HG03060 (cell line): ENCODE measurements around the gene SCP2D1.

Experiments used
- ATAC-seq: cut with Tn5 transposase; IDR thresholded peaks from one replicate; pipeline ENCODE4 v1.9.1; 2021; ENCODE audit warnings: low read depth, moderate number of reproducible peaks; ENCODE audit not compliant: unreplicated experiment

The SCP2D1 gene

DNA sequence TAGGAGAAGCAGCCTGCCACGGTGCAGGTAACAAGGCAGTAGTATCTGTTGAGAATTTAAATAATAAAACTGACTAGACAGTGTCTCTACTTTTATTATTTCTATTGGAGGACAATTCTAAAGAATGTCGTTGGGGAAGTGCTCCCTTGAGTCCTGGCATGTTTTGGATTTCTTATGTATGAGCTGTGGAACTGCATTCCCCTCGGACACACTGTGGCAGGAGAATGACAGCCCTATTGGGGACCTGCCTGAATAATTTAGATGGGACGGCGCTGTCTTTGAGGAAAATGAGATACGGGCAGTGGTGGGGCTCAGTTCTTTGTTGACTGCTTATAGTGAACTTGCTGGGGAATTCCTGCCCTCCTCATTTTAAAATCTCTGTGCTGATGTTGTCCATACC is 2.4 kb upstream of the SCP2D1 start:
- no peak for ATAC-seq

DNA sequence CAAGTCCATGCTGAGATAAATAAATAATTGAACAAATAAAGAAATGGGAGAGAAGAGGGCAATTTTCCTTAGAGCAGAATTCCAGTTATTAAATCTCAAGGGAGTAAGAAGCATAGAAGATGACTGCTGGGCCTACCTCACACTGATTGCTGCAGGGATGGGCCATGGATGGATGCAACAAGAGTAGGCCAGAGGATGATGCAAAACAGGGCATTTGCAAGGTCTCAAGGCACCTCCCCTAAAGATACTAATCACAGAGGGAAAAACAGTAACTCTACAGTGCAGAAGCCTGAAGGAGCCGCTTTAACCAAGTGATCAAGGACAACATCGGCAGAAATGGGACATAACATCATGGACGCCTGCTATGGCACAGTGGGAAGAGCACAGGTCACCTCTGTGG is 1.7 kb upstream of the SCP2D1 start:
- no peak for ATAC-seq

DNA sequence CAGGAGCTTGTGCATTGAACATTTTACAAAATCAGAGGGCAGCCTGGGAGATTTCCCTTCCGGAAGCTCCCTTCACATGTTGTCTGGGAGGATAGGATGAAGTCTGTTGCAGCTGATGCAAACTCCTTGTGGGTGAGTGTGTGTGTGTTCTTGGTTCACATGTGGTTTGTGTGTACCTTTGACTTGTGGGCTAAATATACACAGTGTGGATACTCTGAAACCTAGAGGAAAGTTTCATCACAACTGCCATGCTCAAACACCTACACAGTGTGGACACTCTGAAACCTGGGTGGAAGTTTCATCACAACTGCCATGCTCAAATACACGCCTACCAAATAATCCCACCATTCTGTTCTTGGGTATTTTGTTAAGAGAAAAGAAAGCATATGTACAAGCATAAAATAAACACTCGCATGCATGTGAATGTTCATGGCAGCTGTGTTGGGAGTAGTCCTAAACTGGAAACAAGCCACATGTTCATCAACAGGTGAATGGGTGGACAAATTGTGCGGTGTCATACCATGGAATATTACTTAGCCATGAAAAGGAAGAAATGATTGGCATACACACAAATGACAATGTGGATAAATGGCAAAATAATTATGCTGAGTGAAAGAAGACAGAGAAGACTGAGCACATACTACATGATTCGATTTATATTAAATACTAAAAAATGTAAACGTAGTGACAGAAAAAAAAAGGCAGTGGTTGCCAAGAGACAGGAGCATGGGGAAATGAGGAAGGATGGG is 1.8 kb downstream of the SCP2D1 start:
- no peak for ATAC-seq

DNA sequence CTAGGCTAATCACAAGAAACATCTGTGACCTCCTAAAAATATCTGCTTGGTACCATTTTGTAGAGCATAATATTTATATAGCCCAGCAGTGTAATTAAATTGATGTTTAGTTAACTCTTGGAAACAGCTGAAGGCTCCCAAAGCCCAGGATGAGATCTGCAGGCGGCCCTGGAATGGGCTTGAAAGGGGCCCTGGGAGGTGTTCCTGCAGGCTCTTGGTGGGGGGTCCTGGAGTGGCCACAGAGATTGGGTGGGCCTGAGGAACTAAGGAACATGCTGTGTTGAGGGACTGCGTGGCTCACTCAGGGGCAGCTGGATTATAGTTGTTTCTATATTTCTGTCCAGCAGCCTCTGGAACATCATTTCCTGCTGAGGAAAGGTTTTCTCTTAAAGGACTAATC is 9.2 kb downstream of the SCP2D1 start:
- ATAC-seq = no peak

DNA sequence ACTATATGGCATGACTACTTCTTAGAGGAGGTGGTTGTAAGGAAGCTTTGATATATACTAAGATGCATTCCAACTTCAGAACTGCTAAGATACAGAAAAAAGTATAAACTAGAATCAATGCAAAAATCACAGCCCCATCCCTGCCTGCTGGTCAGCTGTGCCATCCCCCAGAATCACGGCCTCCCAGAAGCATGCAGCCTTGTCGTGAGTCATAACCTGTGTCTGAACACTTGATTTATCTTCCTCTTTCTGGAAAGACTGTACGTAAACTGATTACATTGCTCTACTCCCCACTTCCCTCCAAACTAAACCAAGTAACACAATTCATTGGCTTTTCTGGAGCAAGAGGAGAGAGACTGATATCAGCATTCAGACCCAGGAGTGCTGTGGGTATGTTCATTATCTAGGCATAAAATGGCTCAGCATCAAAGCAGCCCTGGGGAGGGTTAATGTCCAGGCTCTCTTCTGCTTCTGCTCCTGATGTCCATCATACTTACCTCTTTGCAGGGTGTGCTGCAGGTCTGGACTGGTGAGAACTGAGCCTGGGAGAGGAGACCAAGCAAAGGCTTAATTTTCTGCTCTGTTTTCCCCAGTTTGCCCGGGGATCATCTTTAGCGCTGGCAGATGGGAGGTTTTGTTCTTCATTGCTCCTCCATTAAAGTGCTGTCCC is 18.4 kb downstream of the SCP2D1 start:
- no peak for ATAC-seq

DNA sequence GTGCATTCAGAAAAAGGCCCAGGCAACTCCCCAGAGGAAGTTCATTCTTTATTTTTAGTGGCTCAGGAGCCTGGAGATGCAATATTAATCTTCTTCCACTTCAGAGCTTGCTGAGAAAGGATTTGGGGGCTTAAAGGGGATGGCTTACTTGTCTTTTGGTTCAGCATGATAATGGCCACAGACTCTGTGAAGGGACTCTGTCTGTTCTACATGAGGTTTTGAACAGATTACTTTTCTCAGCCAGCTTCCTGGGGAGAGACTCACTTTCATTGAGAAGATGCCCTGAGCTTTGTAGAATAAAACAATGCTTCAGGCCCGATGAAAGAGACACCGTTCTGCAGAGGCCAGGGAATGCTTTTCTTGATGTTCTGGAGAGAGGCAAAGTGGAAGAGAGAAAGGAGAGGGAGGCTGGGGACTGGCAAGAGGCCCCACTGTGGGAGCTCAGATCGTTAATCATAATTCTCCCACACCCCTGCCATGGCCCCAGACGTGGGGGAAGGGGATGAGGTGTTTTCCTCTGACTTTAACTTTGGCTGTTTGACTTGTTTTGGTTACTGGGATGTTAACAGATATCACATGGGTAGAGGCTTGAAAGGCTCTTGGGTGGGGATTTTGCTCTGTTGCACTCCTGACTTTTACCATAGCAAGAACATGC is 19.1 kb downstream of the SCP2D1 start:
- ATAC-seq = no peak

DNA sequence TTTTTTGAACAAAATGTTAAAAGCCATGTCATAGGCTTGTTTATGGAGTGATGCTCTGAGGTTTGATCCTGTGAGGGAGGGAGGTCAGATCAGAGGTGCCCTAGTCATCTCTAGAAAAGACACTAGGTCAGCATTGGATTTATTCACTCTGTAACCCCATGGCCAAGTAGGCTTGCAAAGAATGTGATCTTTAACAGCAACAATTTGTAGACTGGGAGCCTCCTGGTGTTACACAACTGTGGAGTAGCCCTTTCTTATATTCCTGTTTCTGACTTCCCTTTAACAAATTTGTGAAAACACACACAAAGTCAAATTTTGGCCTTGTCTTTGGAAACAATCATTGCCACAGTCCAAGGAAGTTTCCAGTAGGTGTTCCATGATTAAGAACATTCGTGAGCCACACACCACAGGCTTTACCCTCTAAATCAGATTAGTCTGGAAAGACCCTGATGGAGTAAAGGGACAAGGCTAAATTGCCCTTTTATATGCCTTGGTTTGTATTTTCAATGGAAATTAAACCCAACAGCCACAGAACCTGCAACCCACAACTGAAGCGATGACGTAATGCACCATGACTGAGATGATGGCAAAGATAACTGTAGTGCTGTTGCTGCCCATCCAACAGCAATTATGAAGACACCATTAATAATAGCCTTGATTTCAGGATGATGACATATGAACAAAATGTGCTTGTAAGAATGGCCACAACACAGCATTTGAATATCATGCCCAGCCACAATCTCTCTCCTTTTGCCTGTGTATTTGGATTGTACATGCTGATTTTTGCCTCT is 22.1 kb downstream of the SCP2D1 start:
- no peak for ATAC-seq

DNA sequence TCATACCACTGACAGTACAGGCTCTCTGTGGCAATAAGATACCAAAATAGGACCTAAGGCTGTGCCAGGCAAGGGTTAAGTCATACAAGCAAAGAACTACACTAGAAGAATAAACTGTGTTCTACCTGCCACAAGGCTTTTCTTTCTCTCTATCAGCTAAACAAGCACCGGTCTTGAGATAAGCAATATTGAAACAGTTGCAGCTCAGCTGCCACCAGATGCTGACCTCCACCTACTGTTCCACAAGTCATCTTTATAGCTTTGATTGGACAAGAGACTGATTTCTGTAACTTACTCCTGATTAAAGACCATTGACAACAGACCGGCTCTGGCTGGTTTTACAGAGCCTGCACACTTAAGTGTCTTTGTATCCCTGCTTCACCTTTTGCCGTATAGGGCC is 24.1 kb downstream of the SCP2D1 start:
- ATAC-seq = no peak

DNA sequence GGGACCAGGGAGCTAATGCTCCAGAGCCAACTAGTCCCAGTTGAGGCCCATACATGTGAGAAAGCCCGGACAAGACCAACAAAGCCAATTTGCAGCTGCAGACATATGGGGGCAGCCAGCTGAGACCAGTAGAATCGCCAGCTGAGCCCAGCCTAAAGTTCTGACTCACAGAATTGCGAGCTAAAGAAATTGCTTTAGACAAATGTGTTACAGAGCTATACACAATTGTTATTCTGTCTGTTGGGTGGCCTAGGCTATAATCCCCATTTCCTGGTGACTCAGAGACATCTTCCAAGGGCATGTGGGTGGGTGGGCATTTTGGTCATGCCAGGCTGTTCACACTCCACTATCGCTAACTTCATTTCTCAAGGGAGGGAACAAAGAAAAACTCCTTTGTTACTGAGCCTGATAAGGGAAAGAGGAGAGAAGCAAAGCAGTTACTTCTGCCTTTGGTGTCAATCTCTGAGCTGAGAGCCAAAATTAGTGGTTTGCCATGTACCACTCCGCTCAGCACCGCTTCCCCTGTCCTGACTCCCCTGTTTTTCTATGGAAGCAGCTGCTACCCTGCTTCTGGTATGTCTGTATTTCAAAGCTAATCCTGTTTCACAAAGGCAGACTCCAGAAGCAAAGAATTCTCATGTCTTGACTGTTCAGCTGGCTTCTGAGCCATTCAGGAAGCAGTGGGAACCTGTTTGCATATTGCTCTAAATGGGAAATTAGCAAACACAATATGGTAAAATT is 26.1 kb downstream of the SCP2D1 start:
- ATAC-seq = no peak

DNA sequence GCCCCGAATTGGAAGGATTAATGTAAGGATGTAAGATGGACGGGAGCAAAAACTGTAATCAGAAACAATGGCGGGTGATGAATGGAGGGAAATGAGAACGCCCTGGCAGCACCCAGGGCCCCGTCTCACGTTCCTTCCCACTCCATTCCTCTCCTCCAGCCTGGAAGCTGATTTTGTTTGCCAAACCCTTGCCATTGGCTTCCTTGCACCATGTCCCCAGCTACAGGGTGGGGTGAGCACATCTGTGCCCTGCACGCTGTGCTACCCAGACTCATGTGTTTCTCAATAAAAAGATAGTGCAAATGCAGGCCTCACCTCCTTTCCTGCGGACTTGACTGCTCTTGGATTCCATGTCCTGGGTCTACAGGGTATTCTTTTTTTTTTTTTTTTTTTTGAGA is 26.7 kb downstream of the SCP2D1 start:
- no peak for ATAC-seq

DNA sequence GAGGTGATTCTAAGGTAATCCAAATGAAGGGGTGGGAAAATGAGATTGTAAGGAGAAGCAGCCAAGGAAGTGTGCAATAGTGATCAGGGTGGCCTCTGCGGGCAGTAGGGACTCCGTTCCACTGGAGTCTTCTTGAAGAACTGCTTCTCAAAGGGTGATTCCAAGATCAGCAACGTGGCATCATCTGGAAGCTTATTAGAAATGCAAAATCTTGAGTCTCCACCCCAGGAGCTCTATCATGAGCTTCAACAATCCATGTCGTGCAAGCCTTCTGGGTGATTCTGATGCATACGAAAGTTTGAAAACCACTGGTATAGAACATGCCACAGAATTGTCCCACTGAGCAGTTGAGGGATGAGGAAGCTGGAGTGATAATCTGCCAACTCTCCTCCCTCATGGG is 31.4 kb downstream of the SCP2D1 start:
- no peak for ATAC-seq

DNA sequence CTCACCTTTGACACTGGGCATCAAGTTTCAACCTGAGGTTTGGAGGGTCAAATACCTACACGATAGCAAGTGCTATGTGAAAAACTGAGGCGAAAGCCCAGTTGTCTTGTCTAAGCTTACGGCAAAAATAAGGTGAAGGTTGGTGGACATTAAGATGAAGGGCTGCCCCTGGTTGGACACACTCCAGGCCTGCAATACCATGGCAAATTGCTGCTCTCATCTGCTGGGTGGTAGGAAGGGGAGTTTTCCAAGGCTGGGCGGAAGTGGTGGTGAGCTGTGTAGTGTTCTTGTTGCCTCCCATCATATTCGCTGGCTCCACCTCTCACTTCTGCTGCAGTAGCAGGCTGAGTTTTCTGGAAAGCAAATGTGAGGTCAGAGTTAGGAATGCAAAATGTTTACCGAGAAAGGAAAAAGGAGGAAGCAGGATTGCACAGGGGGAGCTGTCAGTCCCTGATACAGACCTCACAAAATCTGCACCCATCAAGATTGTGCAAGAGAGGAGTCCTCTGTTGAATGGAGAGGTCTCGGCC is 33.7 kb downstream of the SCP2D1 start:
- no peak for ATAC-seq

DNA sequence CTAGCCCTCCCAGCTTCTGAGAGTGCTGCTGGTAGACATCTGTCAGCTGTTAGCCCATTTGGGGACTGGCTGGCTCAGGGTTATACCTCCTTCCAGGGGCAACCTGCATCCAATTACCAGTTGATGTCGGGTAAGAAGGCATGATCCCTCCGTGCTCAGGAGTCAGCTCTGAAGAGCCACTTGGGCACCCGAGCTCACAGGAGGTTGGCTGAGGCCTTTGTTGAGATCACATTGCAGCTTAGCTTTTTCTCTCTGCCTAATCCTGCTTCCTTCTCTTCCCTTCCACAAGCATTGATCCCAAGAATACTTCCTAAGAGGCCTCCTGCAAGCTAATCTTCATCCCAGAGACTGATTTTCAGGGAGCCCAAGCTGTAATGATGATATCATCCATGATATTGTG is 35.5 kb downstream of the SCP2D1 start:
- no peak for ATAC-seq

DNA sequence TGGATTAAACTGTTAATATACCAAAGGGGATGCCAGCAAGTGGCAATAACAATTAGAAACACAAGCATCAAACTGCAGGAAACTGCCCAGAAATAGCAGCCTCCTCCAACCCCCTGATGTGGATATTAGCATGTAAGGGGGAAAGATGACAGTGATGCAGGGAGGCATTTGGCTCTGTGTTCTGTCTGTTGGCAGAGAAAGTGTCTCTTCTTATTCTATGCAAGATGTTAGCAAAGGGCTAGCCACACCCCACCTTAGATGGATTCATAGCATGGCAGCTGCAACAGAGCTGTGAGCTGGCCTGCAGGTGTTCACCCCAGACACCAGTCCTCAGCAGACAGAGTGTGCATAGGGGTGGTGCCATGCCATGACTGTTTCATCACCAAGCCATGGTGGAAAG is 38.0 kb downstream of the SCP2D1 start:
- no peak for ATAC-seq

DNA sequence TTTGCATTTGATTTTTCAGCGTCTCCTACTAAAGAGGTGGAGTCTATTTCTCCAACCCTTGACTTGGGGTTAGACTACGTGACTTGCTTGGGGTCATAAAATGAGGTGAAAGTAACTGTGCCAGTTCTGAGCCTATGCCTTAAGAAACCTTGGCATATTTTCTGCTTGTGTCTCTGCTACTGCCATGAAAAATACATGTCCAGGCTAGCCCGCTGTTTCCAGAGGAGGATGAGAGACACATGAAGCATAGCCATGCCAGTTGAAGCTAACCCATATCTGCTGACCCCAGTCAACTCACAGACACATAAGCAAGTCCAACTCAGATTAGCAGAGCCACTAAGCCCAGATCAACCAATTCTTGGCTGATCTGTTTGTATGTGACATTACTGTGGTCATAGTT is 38.7 kb downstream of the SCP2D1 start:
- ATAC-seq = no peak

DNA sequence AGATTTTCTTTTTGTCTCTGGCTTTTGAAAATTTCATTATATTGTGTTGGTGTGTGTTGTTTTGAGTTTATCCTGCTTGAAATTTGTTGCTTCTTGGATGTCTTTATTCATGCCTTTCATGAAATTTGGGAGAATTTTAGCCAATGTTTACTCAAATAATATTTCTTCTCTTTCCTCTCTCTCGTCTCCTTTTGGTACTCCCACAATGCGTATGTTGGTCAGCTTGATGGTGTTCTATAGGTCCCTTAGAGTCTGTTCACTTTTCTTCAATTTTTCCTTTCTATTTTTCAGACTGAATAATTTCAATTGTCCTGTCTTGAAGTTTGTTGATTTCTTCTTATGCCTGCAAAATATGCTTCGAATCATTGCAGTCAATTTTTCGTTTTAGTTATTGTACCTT is 39.6 kb downstream of the SCP2D1 start:
- ATAC-seq = no peak

DNA sequence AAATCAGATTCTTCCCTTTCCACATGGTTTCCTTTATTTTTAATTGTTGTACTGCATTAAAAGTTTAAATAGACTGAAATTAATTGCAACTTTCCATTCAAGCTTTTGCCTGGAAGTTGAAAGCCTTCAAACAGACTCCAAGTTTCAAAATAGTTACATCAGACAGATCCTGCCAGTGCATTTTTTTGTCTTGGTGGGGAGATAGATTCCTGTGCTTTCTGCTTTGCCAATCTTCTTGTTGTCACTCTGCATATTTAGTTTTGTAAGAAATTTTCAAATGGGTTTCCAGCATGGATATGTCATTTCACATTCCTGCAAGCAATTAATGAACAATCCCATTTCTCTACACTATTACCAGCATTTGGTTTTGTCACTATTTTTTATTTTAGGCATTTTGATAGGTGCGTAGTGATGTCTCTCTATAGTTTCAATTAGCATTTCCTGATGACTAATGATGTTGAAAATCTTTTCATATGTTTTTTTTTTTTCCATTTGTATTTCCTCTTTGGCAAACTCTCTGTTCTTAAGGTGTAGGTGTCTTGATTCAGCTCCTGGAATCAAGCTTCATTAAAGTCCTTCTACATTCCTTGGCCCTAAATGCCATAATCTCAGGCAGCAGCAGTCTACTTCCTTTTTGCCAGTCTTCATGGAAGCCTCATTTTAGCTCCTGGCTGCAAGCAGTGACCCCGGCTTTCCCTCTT is 40.5 kb downstream of the SCP2D1 start:
- ATAC-seq = no peak

DNA sequence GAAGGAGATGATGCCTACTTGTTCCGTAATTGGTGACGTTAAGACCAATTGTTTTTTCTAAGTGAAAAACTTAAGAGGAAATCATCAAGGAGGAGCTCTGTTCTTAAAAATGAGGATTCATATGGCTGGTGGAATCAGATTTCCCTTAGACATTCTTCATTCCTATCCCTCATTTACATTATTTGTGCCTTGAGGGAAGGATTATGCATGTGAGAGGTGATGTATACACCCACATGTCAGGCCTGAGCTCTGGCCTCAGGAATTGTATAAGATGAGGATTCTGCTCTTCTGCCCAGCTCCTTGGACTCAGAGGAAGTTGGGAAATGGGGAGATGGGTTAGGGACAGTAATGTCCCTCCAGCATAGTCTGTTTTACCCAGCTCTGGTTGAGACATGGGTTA is 42.3 kb downstream of the SCP2D1 start:
- no peak for ATAC-seq

DNA sequence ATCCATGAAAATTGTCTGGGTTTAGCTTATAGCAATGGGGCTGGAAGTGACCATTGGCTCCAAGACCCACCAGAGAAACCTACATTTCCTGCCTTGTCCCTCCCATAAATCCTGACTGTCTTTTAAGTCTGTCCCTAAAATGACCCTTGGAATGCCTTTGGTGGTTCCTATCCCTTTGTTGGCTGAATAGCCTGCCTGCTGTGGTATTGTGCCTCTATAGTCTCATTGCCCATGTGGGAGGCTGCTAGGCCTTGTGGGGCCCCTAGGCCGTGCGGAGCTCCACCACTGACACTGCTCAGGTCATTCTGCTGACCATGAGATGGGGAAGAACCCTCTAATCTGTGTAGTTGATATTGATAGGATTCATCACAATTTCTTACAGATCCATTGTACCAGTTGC is 43.3 kb downstream of the SCP2D1 start:
- ATAC-seq = no peak

DNA sequence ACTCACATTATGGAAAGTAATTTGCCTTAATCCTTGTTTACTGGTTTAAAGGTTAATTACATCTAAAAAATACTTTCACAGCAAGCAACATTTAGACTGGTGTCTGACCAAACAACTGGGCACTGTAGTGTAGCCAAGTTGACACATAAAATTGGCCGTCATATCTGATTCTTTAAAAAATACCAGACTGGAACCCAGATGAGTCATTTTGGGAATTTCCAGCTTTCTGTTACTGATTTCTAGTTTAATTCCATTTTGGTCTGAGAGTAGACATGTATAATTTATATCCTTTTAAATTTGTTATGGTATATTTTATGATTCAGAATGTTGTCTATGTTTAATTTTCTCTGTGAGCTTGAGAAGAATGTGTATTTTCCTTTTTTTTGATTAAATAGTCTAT is 44.1 kb downstream of the SCP2D1 start:
- ATAC-seq = no peak
